Measurements from ENCODE around the gene SSUH2.

SSUH2 gene

GRCh38 chr3:8599146-8599545, 45.5 kb downstream of the SSUH2 start:
- TF ChIP-seq CTCF (IDR thresholded peaks at IDR 0.05; ENCODE audit: insufficient read depth, low read length, poor library complexity, severe bottlenecking): no peak
- no peaks in the 10 kb centered on the region; the same call in 1 of the 2 replicates for H3K27me3 ChIP-seq (replicated peaks; ENCODE audit: control insufficient read depth, insufficient read depth, low read length)
- H3K36me3 ChIP-seq (ENCODE audit: control insufficient read depth, insufficient read depth, low read length): no peaks in the 10 kb centered on the region
- no peak for DNase-seq (ENCODE audit: extremely low read depth, insufficient read length)
- no peak overlapping the region for H3K4me3 ChIP-seq (replicated peaks; ENCODE audit: low read depth, low read length)

DNA sequence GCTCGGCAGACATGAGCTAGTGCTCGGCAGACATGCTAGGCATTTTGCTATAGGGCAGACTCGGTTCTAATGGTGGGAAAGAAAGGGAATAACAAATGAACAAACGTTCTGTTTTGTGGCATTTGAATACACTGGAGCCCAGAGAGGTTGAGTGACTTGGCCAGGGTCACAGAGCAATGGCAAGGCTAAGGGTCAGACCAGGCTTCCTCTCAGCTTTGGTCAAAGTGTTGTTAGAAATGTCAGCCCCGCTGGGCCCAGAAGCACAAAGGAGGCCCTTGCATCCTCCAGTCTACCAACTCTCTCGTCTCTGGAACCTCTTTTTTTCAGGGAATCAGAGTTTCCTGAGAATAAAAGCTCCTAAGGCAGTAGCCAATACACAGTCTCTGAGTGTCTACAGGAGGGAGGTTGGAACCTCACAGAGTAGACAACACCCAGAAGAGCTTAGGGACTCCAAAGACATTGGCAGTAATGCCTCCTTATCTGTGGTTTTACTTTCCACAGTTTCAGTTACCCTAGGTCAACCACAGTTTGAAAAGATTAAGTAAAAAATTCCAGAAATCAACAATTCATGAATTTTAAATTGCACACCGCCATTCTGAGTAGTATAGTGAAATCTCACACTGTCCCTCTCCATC, 47.3 kb downstream of the SSUH2 start:
- Histone ChIP-seq H3K27me3 (replicated peaks; ENCODE audit: control insufficient read depth, insufficient read depth, low read length) (no peaks in the 10 kb centered on the region; the same call in 1 of the 2 replicates), H3K4me3 (replicated peaks; ENCODE audit: low read depth, low read length) (no peak overlapping the region), H3K36me3 (ENCODE audit: control insufficient read depth, insufficient read depth, low read length) (no peaks in the 10 kb centered on the region)
- no peak for DNase-seq (ENCODE audit: extremely low read depth, insufficient read length)
- no peak for TF ChIP-seq CTCF (IDR thresholded peaks at IDR 0.05; ENCODE audit: insufficient read depth, low read length, poor library complexity, severe bottlenecking)

DNA sequence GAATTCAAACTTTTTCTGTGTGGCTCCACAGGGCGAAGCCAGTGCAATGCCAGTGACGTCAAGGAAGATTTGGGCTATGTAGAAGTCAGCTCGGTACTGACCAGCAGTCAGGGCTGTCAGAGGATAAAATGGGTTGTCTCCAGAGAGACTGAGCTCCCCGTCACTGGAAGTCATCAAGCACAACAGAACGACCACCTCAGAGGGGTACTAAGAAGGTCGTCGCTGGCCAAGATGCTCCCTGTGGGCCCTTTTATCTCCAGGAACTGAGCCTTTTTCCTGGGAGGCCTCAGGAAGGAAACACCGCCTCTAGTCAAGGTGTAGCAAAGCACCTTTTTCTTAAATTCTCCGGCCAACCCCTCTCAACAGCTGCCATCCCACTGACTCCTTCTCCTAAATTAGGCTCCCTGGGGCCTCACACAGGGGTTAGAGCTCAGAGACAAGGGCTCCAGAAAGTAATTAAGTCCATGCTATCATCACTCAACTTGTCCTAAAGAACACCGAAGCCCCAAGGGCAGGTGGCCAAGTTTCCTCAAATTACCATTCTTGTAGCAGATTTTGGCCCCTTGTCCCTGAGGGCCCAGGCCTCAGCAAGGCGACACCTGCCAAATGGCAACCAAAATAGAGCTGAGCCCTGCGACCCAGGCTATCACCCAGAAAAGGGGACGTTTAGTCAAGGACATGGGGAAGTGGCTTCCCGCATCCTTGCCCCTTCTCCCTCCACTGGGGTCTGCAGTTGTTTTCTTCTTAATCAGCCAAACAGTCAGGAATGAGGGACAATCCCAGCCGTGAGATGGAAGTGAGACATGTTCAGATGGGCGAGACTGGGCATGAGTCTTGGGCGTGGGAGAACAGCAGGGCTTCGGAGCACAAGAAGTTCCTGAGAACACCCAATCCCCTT, 48.0 kb downstream of the SSUH2 start:
- DNase-seq (ENCODE audit: extremely low read depth, insufficient read length): no peak
- no peaks in the 10 kb centered on the region for H3K27me3 ChIP-seq (replicated peaks; ENCODE audit: control insufficient read depth, insufficient read depth, low read length)
- no peak overlapping the region for H3K4me3 ChIP-seq (replicated peaks; ENCODE audit: low read depth, low read length)
- no peak for TF ChIP-seq CTCF (IDR thresholded peaks at IDR 0.05; ENCODE audit: insufficient read depth, low read length, poor library complexity, severe bottlenecking)
- H3K36me3 ChIP-seq (ENCODE audit: control insufficient read depth, insufficient read depth, low read length): no peaks in the 10 kb centered on the region

GRCh38 chr3:8595695-8596115, 48.9 kb downstream of the SSUH2 start:
- no peak for TF ChIP-seq CTCF (IDR thresholded peaks at IDR 0.05; ENCODE audit: insufficient read depth, low read length, poor library complexity, severe bottlenecking)
- no peaks in the 10 kb centered on the region for H3K36me3 ChIP-seq (ENCODE audit: control insufficient read depth, insufficient read depth, low read length)
- no peaks in the 10 kb centered on the region for H3K27me3 ChIP-seq (replicated peaks; ENCODE audit: control insufficient read depth, insufficient read depth, low read length)
- no peak for DNase-seq (ENCODE audit: extremely low read depth, insufficient read length)
- no peak overlapping the region for H3K4me3 ChIP-seq (replicated peaks; ENCODE audit: low read depth, low read length)

- no peak overlapping the region for H3K4me3 ChIP-seq (replicated peaks; ENCODE audit: low read depth, low read length)
- DNase-seq (ENCODE audit: extremely low read depth, insufficient read length): no peak
- H3K27me3 ChIP-seq (replicated peaks; ENCODE audit: control insufficient read depth, insufficient read depth, low read length): no peaks in the 10 kb centered on the region
- no peak for TF ChIP-seq CTCF (IDR thresholded peaks at IDR 0.05; ENCODE audit: insufficient read depth, low read length, poor library complexity, severe bottlenecking)
- no peaks in the 10 kb centered on the region for H3K36me3 ChIP-seq (ENCODE audit: control insufficient read depth, insufficient read depth, low read length)
Observed at GRCh38 chr3:8595252-8595651, 49.3 kb downstream of the SSUH2 start.
